Stimulated activated CD8-positive, alpha-beta memory T cell treated with anti-CD3 and anti-CD28 coated beads, Interleukin-15, amount 100 ng/mL, for 48 hours (primary cell): ENCODE data around the gene CARMIL3.
"Not testable (repeated sequence)": the region's sequence is repeated elsewhere in the genome, so short reads cannot be mapped to it uniquely, and the experiment has no call there.

Experiments
- DNase-seq, 2 donors: peaks; one replicate each; pipeline ENCODE4 v3.0.0-alpha.2; 2020; ENCODE audit warnings: low read depth in 2 of 2

Gene CARMIL3

GRCh38 chr14:24095271-24096068 is 43.7 kb downstream of the CARMIL3 start:
- DNase-seq: peak; percentile 61 to 64

- no peak for DNase-seq
These were observed 44.9 kb downstream of the CARMIL3 start for GRCh38 chr14:24096545-24097181.

- DNase-seq: no peak
These were observed 46.6 kb downstream of the CARMIL3 start for GRCh38 chr14:24098229-24098926.

DNA sequence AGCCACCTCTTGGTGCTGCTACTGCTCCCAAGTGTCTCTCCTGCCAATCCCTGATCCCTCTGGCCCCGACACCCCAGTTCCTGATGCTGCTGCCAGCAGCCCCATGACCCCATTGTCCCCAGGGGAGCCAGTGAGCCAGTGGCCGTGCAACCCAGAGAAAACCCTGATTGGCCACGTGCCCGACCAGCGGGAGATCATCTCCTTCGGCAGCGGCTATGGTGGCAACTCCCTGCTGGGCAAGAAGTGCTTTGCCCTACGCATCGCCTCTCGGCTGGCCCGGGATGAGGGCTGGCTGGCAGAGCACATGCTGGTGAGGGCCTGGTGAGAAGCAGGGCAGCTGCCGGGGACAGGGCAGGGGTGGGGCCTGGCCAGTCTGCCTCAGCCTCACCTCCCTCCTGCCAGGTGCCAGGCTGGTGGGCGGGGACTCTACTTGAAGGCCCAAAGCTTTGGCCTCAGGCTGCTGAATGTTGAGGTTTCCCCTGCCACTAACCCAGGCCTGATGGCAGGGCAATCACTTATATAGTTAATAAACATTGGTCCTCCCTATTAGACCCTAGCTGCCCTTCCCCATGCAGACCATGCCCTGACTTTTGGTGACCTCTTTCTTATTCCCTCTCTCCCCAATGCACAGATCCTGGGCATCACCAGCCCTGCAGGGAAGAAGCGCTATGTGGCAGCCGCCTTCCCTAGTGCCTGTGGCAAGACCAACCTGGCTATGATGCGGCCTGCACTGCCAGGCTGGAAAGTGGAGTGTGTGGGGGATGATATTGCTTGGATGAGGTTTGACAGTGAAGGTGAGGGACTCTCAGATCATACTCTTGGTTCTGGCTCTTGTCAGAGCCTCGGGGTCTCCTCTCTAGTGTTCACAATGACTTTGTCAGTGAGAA is 47.4 kb downstream of the CARMIL3 start:
- no peak for DNase-seq

- no peak for DNase-seq
These were observed 48.6 kb downstream of the CARMIL3 start for GRCh38 chr14:24100197-24100981.

- DNase-seq: no peak
These were observed 49.2 kb downstream of the CARMIL3 start for GRCh38 chr14:24100982-24101494.

DNA sequence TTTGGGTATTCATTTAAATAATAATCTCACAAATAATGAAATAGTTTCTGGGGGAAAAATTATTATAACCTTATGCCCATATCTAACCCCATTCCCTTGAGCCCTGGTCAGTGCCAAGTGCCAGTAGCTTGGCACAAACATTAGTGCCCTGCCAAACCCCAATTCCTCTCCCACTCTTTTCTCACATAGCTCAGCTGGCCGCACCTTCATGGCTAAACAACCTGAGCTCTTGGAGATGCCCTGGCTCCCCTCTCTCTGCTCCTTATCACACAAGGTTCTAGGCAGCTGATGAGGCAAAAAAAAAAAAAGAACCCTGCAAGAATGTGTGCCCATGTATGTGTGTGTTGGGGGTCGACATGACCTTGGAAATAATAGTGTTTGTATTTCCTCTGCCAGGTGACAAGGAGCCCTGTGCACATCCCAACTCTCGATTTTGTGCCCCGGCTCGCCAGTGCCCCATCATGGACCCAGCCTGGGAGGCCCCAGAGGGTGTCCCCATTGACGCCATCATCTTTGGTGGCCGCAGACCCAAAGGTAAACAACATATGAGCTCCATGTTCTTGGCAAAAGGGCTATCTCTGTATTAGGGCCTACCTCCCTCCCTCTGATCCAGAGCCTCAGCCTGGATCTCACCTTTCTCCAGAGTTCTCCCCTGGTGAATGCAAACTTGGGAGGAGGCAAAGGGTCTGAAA is 50.7 kb downstream of the CARMIL3 start:
- DNase-seq: no peak

DNA sequence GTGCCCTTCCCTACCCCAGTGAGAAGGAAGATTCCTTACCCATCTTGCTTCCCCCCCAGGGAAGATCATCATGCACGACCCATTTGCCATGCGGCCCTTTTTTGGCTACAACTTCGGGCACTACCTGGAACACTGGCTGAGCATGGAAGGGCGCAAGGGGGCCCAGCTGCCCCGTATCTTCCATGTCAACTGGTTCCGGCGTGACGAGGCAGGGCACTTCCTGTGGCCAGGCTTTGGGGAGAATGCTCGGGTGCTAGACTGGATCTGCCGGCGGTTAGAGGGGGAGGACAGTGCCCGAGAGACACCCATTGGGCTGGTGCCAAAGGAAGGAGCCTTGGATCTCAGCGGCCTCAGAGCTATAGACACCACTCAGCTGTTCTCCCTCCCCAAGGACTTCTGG is 51.6 kb downstream of the CARMIL3 start:
- no peak for DNase-seq

DNA sequence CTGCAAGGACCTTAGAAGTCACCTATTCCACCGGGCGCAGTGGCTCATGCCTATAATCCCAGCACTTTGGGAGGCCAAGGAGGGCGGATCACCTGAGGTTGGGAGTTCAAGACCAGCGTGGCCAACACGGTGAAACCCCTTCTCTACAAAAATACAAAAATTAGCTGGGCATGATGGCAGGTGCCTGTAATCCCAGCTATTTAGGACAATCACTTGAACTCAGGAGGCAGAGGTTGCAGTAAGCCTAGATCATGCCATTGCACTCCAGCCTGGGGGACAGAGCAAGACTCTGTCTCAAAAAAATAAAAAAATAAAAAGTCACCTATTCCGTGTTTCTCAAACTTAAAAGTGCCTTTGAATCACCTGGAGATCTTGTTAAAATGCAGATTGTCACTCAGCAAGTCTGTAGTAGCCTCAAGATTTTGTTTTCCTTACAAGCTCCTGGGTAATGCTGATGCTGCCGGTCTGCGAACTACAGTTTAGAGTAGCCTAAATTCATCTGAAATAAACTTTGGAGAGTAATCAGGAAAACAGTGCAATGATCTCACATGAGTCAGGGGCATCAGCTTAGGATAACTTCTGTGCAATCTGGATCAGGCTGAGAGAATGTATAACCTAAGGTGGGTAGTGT is 53.9 kb downstream of the CARMIL3 start:
- not testable (repeated sequence) for DNase-seq

GRCh38 chr14:24106672-24107271 is 55.0 kb downstream of the CARMIL3 start:
- no peak for DNase-seq

DNA sequence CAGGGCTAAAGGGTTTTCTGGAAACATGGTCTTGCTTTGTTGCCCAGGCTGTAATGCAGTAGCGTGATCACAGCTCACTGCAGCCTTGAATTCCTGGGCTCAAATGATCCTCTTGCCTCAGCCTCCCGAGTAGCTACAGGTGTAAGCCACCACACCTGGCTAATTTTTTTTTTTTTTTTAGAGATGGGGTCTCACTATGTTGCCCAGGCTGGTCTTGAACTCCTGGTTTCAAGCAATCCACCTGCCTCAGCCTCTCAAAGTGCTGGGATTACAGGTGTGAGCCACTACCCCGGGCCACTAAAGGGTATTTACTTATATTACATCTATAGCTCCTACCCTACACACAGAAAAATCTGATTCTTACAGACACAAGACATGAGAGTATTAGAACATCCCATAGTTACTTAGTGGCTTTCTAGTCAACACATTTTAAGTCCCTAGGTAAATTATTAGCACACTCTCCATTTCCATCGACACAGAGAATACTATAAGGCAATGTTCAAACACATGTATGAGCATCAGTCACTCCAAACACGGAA is 56.6 kb downstream of the CARMIL3 start:
- DNase-seq: no peak

GRCh38 chr14:24110060-24110459 is 58.3 kb downstream of the CARMIL3 start:
- DNase-seq: no peak

DNA sequence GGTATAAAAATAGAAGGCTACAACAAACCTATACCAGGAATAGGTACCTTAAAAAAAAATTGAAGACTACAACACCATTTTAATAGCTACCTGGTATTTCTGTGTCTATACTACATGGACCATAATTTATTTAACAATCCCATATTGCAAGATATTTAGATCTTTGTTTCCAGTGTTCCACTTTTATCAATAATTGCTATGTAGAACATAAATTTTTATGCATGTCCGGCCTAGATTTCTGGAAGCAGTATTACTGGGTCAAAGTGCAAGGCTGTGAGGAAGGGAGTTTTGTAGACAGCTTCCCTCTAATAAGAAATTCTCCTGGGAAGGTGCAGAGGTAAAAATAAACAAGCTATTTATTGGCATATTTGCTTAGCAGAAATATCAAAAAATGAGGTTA is 58.7 kb downstream of the CARMIL3 start:
- DNase-seq: no peak

DNA sequence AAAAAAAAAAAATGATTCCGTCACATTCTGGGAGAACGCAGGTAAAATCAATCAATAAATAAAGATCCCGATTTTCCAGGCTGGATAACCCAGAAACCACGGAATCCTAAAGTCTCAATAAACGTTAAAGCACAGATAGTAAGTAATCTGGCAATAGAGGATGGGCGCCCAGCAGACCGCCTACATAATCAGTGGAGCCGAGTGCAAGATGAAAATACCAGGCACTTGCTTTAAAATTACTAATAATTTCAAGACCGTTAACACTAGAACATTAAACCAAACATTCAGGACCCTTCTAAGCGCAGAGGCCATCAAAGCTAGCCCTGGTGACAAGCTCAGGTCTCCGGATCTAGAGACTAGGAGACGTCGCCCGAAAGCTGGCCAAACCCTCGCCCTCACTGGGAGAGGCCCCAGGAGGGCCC is 61.6 kb downstream of the CARMIL3 start:
- DNase-seq: no peak

GRCh38 chr14:24113801-24114531 is 62.2 kb downstream of the CARMIL3 start:
- peak; percentile 77 to 83 for DNase-seq

GRCh38 chr14:24114532-24115421 is 63.0 kb downstream of the CARMIL3 start, which contains the start of the genes DCAF11 and NRL:
DCAF11 (plus strand) TSS chr14:24114777; CDS start chr14:24115595, 818 bp downstream.
NRL (minus strand) TSS chr14:24114949; CDS start chr14:24082848, 32,101 bp downstream.
- DNase-seq: peak; percentile 96 to 97
